ENCODE measurements around the gene MTRF1.
"Not testable (repeated sequence)": the region's sequence is repeated elsewhere in the genome, so short reads cannot be mapped to it uniquely, and the experiment has no call there.

MTRF1 gene

DNA sequence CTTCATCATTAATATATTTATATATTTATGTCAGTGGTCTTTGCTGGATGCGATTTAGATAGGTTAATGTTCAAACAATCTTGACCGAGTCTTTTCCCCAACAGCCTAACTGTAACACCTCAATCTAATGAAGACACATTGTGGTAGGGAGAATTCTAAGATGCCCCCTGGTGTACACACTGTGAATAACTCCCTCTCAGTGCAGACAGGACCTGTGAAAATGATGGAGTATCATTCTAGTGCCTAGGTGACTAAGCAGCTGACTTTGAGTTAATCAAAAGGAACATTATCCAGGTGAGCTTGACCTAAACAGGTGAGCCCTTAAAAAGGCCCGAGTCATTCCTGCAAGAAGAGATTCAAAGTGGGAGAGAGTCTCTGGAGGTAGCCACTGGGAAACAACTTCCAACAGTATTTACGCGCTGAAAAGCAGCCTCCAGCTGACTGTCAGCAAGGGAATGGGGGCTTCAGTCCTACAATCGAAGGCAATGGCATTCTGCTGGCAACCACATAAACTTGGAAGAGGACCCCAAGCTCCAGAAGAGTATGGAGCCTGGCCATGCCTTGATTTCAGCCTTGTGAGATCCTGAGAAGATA, 41.0 kb downstream of the MTRF1 start:
- DNase-seq = peak; percentile 20

DNA sequence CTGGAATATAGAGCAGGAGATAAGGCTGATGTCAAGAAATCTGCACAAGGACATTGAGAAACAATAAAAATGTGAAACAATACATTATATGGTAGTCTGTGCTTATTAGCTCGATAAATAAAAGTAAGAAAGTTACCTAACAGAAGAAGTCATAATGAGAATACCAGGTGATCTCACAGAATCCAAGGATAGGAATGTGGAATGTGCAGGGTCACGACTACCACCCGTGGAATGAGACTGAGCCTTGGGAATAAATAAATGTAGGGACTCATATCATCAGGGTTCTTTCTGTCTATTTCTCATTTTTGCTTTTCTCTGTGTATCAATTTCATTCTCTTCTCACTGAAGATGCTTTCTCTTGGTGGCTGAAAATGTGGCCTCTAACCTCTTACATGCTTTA, 43.0 kb downstream of the MTRF1 start:
- no peak for DNase-seq

DNA sequence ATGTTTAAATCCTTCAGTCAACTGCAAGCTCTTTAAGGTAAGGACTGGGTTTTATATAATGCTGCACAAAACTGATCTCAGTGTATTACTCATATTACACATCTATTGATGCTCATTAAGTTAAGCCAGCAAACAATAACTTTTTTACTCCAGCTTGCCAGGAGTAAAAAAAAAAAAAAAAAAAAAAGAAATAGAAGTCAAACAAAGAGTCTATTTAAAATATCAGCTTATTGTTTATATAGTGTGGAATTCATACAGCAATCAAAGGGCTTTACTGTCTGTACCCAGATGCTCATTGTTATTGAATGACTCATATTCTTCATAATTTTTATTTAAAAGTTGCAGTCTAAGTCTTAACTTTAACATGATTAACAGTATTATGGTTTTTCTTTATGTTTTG, 47.2 kb downstream of the MTRF1 start:
- no peak for DNase-seq

DNA sequence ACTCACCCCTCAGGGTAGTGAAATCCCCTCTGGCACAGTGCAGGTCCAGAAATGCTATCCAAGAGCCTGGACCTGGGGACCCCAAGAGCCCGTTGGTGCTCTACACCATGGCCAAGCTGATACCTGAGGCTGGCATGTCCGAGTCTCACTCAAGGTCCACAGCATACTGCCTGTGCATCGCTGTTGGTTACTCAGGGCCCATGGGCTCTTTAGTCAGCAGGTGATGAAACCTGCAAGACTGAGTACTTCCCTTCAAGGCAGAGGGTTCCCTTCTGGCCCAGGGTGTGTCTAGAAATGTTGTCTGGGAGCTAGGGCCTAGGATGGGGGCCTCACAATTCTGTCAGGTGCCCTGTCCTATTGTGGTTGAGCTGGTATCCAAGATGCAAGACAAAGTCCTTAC, 49.5 kb downstream of the MTRF1 start:
- no peak for DNase-seq

DNA sequence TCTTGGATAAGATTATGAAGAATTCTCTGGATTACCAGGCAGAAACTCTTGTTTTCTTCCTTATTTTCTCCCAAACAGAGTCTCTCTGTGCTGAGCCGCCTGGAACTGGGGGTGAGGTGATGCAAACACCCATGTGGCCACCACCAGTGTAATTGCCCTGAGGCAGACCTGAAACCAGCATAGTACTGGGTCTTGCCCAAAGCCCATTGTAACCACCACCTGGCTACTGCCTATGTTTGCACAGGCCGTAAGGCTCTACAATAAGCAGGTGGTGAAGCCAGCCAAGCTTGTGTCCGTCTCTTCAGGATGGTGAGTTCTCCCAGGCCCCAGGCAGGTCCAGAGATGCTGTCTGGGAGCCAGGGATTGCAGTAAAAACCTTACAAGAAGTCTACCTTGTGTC, 50.1 kb downstream of the MTRF1 start:
- DNase-seq = no peak

DNA sequence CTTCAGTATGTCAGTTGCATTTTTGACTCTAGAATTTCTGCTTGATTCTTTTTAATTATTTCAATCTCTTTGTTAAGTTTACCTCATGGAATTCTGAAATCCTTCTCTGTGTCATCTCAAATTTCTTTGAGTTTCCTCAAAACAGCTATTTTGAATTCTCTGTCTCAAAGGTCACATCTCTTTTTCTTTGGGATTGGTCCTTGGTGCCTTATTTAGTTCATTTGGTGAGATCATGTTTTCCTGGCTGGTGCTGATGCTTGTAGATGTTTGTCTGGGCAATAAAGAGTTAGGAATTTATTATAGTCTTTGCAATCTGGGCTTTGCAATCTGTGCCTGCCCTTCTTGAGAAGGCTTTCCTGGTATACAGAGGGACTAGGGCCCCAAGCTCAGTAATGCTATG, 50.5 kb downstream of the MTRF1 start:
- no peak for DNase-seq

DNA sequence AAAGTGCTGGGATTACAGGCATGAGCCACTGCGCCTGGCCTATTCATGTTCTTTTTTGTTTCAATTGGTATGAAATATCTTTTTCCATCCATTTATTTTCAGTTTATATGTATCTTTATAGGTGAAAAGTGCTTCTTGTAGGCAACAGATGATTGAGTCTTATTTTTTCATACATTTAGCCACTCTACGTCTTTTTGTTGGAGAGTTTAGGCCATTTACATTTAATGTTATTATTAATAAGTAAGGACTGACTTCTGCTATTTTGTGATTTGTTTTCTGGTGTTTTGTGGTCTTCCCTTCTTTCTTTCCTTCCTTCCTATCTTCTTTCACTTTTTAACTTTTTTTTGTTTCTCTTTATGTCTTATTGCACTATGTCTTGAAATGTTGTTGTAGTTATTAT, 52.3 kb downstream of the MTRF1 start:
- DNase-seq = no peak

DNA sequence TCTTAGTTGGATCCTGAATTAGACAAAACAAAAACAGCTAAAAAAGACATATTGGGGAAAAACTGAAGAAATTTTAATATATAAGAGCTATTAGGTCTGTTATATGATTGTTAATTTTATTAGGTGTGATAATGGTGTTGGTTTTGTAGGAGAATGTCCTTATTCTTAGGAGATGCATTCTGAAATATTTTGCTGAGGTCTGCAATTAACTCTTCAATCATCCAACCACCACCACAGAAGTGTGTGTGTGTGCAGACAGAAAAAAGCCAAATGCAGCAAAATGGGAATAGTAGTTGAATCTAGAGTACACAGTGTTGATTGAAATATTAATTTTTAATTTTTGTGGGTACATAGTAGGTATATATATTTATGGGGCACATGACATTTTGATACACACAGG, 56.9 kb downstream of the MTRF1 start:
- DNase-seq = no peak

DNA sequence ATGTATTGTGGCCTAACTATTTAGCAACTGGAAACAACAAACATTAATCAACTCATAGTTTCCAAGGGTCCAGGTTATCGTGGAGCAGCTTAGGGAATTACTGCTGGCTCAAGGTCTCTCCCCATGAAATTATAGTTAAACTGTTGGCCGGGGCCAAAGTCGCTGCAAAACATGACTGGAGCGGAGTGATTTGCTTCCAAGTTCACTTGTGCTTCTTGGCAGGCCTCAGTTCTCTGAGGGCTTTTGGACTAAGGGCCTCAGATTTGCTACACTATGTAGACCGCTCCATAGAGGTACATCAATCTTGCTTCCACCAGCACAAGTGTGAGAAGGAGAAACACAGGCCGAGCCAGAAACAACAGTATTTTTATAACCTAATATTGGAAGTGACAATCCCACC, 59.6 kb downstream of the MTRF1 start:
- no peak for DNase-seq

DNA sequence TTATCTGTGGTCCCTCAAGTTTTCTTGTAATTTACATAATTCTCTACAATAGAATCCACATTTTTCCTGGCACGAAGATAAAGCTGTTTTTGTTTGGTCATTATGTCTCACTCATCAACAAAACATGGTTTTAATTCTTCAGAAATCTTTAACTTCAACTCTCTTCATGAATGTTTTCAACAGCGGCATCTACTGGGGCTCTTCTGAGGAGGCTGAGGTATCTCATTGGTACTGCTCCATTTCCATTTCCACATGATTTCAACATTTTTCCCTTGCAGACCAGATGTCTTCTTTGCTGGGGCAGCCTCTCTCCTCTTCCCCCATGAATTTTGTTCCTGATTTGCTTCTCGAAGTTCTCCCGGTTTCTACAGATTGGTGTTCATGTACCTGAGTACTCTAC, 63.2 kb downstream of the MTRF1 start:
- no peak for DNase-seq

DNA sequence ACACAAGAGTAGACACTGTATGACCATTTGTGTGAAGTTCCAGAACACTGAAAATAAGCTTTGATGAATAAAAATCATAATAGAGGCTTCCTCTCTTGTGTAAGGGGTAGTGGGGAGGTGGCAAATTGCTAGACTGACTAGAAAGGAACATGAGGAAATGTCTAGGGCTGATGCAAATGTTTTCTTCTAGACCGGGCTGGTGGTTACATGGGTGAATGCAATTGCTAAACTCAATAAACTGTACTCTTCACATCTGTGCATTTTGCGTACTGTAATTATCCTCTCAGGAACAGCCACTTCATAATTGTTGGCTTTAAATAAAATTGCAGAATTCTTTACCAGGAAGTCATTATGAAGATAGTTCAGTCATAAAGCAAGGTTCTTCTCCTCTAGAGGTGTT, 63.9 kb downstream of the MTRF1 start:
- peak; percentile 36 for DNase-seq

DNA sequence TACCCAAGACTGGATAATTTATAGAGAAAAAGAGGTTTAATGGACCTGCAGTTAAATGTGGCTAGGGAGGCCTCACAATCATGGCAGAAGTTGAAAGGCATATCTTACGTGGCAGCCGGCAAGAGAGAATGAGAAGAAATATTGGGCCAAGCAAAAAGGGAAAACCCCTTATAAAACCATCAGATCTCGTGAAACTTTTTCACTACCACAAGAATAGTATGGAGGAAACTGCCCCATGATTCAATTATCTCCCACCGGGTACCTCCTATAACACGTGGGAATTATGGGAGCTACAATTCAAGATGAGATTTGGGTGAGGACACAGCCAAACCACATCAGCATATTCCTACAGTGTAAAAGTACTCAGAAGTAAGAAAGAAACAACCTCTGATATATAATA, 64.3 kb downstream of the MTRF1 start:
- no peak for DNase-seq

DNA sequence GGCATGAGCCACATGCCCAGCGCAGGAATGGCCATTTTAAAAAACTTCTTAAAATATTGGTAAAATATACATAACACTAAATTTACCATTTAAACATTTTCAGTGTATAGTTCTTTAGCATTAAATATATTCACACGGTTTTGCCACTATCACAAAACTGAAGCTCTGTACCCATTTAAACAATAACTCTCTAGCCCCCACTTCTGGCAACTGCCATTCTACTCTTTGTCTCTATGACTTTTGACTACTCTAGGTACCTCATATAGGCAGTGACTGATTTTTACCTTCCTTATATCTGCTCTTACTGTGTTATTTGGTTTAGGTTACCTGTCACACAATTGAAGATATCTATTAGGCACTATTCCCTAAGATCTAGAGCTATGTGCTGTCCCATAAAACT, 66.8 kb downstream of the MTRF1 start:
- no peak for DNase-seq

DNA sequence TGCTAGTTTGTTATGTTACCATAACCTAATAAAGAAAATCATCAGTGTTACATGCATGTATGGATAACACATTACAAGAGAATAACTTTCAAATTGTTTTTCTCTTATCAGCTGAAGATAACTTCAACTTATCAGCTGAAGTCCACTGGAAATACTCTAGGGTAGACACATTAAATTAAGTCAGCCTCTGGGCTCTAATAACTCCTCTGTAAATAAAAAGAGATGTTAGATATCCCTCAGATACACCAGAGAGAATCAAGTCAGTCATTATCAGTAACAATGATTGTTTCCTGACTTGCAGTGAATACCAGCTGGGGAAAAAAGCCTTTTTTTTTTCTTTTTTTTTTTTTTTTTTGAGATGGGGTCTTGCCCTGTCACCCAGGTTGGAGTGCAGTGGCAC, 67.4 kb downstream of the MTRF1 start:
- DNase-seq = no peak

DNA sequence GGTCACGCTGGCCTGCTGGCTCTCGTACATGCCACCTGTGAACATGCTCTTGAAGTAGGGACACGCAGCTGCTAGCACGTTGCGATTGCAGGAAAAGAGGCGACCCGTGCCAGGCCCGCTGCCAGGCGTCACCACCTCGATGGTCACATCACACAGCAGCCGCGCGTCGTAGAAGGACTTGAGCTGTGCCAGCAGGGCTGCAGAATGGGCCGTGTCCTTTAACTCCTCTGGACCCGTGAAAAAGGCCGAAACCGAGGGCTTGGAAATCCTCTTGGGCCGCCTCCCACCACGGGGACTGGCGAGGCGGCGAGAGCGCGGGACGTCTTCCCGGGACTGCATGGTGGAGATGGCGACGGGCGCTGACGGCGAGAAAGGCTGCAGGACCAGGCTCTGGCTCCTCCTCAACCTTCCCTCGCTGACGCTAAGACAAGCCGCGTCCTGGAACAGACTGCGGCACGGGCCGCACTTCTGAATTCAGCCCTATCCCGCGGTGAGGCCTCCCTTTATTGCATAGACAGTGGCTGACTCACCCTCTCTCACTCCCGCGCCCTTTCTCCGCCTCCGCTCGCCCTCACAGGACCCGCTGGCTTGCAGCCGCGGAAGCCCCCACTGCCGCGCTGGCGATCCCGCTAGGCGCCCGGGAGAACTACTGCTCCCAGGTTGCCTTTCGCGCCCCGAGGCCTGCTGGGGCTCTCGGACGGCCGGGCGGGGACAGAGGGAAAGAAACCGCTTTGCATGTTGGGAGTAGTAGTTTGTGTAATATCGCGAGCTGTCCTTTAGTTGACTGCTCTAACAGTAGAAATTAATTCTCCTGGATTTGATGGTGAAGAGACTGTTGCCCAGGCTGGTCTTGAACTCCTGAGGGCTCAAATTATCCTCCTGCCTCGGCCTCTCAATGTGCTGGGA, 69.2 kb downstream of the MTRF1 start, which contains the start of gene KBTBD7:
Gene KBTBD7 (minus strand): TSS at position 651 of the 906 bp plus-strand sequence. CDS start 312 bp downstream, at position 339.
- DNase-seq = peak; percentile 83

DNA sequence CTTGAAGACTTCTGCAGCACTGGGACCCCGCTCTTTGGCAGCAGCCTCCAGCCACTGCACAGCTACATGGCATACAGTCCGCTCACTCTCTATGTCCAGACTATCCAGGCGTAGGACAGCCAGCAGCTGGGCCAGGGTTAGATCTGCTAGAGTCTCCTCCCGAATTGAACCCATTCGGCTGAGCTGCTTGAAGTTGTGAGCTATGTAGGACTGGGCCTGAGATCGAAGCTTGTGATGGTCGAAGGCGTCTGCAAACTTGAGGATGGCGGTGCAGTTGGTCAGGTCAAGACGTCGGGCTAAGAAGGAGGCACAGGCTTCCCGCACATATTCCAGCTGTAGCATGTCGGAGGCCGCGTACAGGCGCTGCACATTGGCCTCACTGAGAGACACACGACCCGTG, 69.9 kb downstream of the MTRF1 start:
- no peak for DNase-seq

DNA sequence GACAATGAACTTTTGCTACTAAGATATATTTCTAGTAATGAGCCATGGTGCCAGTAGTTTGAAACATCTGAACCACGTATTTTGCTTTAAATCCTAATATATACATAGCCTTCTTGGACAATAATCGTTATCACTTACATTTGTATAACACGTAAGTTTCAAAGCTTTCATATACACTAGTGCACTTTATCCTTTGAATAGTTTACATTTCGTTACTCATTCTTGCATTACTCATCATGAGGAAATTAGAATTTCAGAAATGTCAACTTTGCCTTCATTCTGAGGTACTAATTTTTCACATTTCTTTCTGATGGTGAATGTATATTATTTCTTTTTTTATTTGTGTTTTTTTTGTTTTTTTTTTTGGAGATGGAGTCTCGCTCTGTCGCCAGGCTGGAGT, 74.8 kb downstream of the MTRF1 start:
- DNase-seq = no peak

DNA sequence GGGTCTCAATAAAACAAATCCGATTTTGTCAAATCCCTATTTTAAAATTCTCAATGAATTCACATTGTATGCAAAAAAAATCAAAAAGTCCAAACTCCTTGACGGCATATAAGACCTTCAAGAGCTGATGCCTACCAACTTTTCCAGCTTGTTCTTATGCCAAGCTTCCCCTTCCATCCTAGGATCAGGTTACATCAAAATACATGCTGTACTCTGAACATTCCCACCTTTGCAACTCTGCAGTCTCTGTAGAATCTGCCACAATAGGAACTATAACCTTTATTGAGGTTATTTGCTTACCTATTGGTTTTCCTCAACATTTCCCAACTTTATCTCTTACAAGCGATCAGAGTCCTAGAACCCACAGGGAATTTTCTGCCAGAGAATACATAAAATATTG, 76.9 kb downstream of the MTRF1 start:
- DNase-seq = no peak

DNA sequence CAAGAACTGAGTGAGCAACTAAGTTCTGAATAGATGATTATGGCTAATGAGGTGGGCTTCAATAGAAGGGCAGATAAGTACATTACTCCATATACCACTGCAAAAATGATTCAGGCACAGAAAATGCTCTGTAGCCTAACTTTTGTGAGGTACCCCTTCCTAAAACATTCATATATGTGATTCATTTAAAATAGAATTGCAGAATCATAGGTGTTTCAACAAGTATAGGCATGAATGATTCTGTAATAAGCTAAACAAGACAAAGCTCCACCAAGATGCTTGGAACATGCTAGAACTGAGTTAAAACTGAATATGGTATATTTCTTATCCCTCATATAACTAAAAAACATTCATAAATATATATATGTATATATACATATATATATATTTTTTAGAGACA, 81.1 kb downstream of the MTRF1 start:
- DNase-seq = no peak

DNA sequence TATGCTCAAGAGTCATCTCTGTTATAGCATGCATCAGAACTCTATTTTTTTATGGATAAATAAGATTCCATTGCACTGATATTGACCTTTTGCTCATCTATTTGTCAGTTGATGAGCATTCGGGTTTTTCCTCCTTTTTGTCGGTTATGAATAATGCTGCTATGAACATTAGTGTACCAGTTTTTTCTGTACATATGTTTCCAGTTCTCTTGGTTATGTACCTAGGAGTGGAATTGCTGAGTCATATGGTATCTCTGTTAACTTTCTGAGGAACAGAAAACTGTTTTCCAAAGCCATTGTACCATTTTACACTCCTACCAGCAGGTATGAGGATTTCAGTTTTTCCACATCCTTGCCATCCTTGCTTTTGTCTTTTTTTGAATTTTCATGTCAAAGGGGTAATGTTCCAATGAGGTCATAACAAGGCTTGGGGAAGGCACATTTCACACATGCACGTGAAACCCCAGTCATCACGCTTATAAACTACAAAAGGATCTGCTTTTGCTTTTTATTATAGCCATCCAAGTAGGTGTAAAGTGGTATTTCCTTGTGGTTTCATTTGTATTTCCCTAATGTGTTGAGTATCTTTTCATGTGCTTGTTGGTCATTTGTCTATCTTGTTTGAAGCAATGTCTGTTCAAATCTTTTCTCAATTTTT, 83.7 kb downstream of the MTRF1 start:
- no peak for DNase-seq

DNA sequence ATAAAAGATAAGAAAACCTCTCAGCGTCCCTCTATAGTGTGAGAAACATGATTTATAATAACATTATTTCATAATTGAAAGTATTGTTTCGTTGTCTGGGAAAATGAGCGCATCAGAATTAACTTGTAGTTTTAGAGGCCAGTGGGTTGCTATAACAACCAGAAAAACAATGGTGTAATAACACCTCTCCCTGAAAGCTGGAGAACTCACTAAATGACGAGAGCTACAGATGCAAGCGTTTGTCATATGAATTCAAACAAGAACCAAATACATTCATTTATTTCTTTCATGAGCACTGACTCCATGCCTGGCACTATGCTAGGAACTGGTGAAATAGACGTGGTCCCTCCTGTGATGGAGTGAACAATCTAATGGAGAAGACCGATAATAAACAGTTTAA, 85.3 kb downstream of the MTRF1 start:
- no peak for DNase-seq

DNA sequence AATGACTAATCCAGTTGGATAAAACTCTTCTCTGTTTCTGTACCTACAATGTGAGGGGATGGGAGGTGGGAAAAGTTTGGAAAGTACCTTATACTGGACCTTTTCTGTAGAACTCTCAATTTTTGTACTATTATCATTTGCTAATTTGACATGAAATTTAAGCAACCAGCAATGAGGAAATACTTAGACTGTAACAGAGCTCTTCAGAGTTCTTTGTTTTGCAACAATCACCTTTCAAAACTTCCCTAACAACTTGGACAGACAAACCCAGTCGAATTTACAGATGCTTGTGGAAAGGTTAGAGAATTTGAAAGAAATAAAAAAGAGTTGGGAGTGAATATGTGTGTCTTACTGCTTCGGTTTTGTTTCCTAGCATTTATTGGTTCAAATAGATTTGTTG, 85.8 kb downstream of the MTRF1 start:
- DNase-seq = no peak

DNA sequence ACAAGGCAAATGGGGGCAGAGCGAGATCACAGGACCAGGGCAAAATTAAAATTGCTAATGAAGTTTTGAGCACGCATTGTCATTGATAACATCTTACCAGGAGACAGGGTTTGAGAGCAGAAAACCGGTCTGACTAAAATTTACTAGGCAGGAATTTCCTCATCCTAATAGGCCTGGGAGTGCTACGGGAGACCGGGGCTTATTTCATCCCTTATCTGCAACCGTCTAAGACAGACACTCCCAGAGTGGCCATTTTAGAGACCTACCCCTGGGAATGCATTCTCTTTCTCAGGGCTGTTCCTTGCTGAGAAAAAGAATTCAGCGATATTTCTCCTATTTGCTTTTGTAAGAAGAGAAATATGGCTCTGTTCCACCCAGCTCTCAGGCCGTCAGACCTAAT, 87.8 kb downstream of the MTRF1 start:
- not testable (repeated sequence) for DNase-seq
